ENCODE results near the gene TNFRSF21. TPM values are rescaled to one million over a fixed set of nuclear protein-coding genes. Genes with fewer than 3 reads are reported as not detected.

Gene TNFRSF21
- total and polyA plus RNA-seq, 9 of the 15 experiments (the other 6 are each of a cell fraction or from before 2014, with no cell fraction given) = 0.63 to 5.7 (median 2.2) TPM

DNA sequence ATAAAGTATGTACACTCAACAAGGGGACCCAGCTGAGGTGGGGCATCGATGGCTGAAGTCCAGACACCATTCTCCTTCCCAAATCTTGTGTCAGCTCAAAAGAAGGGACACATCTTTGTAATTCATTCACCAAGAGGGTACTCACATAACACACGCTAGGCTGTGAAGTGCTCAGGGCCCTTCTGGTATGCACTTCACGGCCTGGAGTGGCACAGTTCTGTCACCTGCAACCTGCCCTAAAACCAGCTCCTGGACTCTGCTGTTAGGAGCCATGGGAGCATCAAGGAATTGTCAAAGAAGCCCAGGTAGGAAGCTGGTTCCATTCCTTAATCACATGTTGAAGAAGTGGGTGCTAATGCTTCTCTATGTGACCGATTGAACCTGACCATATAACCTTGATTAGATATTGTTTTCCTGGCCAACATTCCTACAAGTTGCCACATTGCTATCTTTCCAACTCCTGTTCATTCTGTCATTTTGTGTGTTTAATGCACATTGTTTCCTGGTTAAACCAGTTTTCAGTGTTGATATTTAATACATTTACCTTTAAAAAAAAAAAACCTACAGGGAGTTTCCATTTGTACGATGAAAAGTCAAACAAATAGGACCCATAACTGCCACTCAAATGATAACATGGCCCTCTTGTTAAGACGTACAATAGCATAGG lies 127.3 kb downstream of the TNFRSF21 start:
- H2AFZ ChIP-seq (ENCODE audit: low read depth, low read length) = no peak overlapping the region
- in situ Hi-C loops (cut with MboI) (no loop called here), intact Hi-C loops (cut with micrococcal nuclease) (no loop called here)
- no peak overlapping the region for H3K4me3 ChIP-seq
- H3K36me3 ChIP-seq (ENCODE audit: control insufficient read depth, insufficient read depth, low read length) = no peaks in the 10 kb centered on the region
- H3K9ac ChIP-seq (ENCODE audit: insufficient read depth in 1 of 2, low read depth in 2 of 2, low read length in 2 of 2) = no peak overlapping the region
- DNase-seq (ENCODE audit: extremely low read depth in 1 of 4, low spot score in 3 of 4) (no peak), ATAC-seq (no peak), FAIRE-seq (no peak)
- H3K4me2 ChIP-seq (ENCODE audit: insufficient read depth, low read length) = no peak overlapping the region
- no peaks in the 10 kb centered on the region for H4K20me1 ChIP-seq (replicated peaks; ENCODE audit: control insufficient read depth, insufficient read depth, low read length)
- POLR2A ChIA-PET = interaction anchor here (0.7 kb wide), 1 partner anchor 39 kb away, joined by 3 read pairs; no protein-coding TSS in a partner anchor
- no peaks in the 10 kb centered on the region for H3K79me2 ChIP-seq (ENCODE audit: control insufficient read depth, insufficient read depth, low read length)
- H3K4me1 ChIP-seq (replicated peaks in 1 of 2; ENCODE audit: control insufficient read depth in 2 of 2, insufficient read depth in 2 of 2, low read length in 2 of 2) = no peaks in the 10 kb centered on the region
- H3K9me3 ChIP-seq (replicated peaks; ENCODE audit: control insufficient read depth, insufficient read depth, low read depth, low read length) = no peaks in the 10 kb centered on the region
- peaks cover 10 to 15% of the 10 kb centered on the region in 2 experiments; a peak in 2 of 5 replicates for H3K27me3 ChIP-seq (ENCODE audit: control insufficient read depth in 2 of 2, insufficient read depth in 2 of 2, low read length in 2 of 2)
- no TSS peak for BruUV-seq (replicated peaks)
- WGBS (ENCODE audit: insufficient coverage, low coverage, missing lambda C conversion rate) = 0% methylated on average over 6 of the region's 6 CpGs
- H3K27ac ChIP-seq (ENCODE audit: extremely low read depth, low read depth, low read length) = no peak overlapping the region
- CTCF ChIA-PET (ENCODE audit: low intra/inter-chr PET ratio) = no interaction called here
- no peaks in the 10 kb centered on the region for H3K9me1 ChIP-seq (ENCODE audit: control insufficient read depth, insufficient read depth, low read length)
- TF ChIP-seq ESRRB (CRISPR knock-in tag; IDR thresholded peaks at IDR 0.05; ENCODE audit: borderline replicate concordance) (no peak), ZNF347 (CRISPR knock-in tag; IDR thresholded peaks at IDR 0.05; ENCODE audit: low read depth) (no peak), HMG20A (CRISPR knock-in tag; conservative IDR thresholded peaks at IDR 0.05) (no peak), BRD9 (IDR thresholded peaks at IDR 0.05; ENCODE audit: low read depth, partially characterized antibody) (no peak), E2F8 (IDR thresholded peaks at IDR 0.05; ENCODE audit: low read depth, partially characterized antibody) (no peak), CBFB (CRISPR knock-in tag; IDR thresholded peaks at IDR 0.05) (no peak), RAD51 (IDR thresholded peaks at IDR 0.05; ENCODE audit: borderline replicate concordance, low read depth) (no peak), ADNP (tag; IDR thresholded peaks at IDR 0.05) (no peak), STAT5A (IDR thresholded peaks at IDR 0.05; ENCODE audit: borderline replicate concordance, low read length) (no peak), EHMT2 (IDR thresholded peaks at IDR 0.05) (no peak), ZNF57 (CRISPR knock-in tag; IDR thresholded peaks at IDR 0.05) (no peak), CBFA2T3 (IDR thresholded peaks at IDR 0.05) (no peak), ZNF79 (CRISPR knock-in tag; IDR thresholded peaks at IDR 0.05; ENCODE audit: low read depth) (no peak), TAL1 (IDR thresholded peaks at IDR 0.05) (no peak), HDAC6 (IDR thresholded peaks at IDR 0.05; ENCODE audit: low read depth, low read length) (no peak), ARID2 (IDR thresholded peaks at IDR 0.05) (no peak)
- TF ChIP-seq, protein P1, sequence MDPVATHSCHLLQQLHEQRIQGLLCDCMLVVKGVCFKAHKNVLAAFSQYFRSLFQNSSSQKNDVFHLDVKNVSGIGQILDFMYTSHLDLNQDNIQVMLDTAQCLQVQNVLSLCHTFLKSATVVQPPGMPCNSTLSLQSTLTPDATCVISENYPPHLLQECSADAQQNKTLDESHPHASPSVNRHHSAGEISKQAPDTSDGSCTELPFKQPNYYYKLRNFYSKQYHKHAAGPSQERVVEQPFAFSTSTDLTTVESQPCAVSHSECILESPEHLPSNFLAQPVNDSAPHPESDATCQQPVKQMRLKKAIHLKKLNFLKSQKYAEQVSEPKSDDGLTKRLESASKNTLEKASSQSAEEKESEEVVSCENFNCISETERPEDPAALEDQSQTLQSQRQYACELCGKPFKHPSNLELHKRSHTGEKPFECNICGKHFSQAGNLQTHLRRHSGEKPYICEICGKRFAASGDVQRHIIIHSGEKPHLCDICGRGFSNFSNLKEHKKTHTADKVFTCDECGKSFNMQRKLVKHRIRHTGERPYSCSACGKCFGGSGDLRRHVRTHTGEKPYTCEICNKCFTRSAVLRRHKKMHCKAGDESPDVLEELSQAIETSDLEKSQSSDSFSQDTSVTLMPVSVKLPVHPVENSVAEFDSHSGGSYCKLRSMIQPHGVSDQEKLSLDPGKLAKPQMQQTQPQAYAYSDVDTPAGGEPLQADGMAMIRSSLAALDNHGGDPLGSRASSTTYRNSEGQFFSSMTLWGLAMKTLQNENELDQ (CRISPR knock-in tag; IDR thresholded peaks at IDR 0.05; ENCODE audit: borderline replicate concordance) = no peak
- TF ChIP-seq, protein P2, sequence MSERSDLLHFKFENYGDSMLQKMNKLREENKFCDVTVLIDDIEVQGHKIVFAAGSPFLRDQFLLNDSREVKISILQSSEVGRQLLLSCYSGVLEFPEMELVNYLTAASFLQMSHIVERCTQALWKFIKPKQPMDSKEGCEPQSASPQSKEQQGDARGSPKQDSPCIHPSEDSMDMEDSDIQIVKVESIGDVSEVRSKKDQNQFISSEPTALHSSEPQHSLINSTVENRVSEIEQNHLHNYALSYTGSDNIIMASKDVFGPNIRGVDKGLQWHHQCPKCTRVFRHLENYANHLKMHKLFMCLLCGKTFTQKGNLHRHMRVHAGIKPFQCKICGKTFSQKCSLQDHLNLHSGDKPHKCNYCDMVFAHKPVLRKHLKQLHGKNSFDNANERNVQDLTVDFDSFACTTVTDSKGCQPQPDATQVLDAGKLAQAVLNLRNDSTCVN (CRISPR knock-in tag; IDR thresholded peaks at IDR 0.05) = no peak
